Activated CD4-positive, alpha-beta T cell treated with anti-CD3 and anti-CD28 coated beads for 1 hour (primary cell): Measurements from ENCODE around the gene AK9.
"Not testable (repeated sequence)": the region's sequence is repeated elsewhere in the genome, so short reads cannot be mapped to it uniquely, and the experiment has no call there.

Experiments
- DNase-seq: peaks from one replicate; pipeline ENCODE4 v3.0.0-alpha.2; 2020

The AK9 gene

GRCh38 chr6:109477184-109477583, 213.8 kb downstream of the AK9 start:
- no peak for DNase-seq

DNA sequence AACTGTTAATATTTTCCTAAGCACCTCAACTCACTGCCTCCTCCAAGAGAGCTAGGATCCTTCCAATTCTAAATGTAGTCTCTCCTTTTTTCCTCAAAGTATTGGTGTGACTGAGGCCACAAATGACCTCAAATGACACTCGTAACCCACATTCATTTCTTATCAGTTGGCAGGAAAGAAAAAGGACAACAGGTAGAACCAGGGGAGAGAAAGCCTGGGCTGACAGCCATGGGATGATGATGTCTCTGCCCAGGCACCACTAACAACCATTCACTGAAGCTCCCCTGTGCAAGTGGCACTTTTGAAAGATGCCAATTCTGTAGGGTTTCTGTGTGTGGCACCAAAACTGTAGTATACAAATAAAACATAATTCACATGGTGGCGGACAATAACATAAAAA, 215.4 kb downstream of the AK9 start:
- DNase-seq = no peak

DNA sequence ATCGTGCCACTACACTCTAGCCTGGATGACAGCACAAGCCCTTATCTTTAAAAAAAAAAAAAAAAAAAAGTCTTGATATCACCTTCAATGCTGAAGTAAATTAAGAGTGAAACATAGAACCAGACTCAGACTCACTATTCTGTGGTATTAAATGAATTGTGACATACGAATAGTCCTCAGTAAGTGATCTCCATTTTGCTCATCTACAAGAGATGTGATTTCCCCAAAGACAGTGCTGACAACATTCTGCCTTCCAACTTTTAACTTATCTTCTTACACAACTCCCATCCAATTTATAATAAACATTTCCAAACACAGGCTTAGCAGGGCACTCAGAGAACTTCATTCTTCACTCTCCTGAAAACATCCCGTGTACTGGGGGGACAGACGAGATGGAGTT, 216.0 kb downstream of the AK9 start:
- no peak for DNase-seq

DNA sequence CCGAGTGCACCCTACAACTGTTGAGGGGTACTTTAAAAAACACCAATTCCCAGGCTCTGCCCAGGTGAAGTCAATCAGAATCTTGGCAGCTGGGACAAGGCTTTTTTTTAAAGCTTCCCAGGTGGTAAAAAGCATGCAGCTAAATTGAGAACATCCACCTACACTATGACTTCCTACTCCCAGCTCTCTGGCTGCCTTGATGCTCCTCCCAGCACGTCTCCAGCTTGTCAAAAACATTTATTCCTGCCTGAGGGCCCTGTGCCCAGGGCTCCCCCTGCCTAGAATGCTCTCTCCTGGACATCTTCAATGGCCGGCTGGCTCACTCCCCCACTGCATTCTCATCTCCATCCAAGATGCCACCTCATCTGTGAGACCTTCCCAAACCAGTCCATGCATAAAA, 217.9 kb downstream of the AK9 start:
- no peak for DNase-seq

DNA sequence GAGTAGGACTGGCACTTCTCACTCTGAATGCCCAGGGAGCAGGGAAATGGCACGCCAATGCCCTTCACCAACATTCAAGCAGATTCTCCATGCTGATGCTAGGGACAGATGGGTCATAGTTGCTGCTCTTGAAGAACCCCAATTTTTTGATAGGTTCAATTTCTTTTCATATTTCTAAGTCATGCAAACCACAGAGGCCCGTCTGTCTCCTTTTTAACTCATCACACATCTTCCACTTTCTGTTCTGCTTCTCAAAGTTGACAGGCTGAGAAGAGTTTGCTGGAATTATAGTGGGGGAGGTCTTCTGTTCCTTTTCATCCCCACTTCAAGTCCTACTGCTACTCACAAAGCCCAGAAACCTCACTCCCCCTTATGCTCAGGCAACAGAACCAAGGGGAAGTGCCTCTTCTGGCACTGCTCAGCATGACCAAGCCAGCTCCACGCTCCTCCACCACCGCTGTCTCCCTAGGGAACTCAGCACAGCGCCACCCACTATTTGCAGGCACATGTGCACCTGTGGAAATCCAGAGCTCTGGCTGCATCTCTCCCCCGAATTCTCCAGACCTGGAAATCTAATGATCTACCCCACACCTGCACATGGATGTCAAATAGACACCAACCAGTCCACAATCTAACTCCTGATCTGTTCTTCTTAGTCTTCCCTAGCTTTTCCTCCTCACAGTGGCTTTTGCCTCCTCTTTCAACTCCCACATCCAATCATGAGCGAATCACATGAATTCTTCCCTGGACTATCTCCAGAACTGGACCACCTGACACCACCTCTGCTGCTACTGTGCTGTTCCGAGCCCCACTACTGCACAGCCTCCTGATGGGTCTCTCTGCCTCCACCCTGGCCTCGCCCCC, 218.6 kb downstream of the AK9 start:
- no peak for DNase-seq

- no peak for DNase-seq
These were observed 219.7 kb downstream of the AK9 start for GRCh38 chr6:109471105-109471810.

DNA sequence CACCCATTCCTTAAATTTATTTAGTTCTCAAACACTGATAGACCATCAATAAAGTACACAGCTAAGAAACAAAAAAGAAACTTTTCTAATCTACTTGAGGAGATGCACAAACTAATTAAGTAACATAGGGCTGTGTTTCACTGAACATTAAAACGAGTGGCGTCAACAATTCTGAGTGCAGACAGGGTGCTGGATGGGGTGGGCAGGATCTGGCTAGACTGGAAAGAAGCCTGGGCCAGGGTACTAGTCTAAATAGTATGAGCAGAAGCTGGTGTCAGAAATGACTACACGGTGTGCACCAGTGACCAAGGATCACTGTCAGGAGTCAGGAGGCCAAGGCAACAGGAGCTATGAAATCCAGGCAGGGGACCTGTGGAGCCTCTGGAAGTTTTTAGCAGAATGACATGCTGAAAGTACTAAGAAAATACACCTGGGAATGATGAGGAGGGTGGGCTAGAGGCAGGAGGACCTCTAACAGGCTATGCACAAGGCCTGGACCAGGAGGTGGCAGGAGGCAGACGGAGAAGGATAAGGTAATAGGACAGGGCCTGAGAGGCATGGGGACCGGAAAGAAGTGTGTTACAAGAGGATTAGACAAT, 221.3 kb downstream of the AK9 start:
- DNase-seq = no peak

GRCh38 chr6:109467696-109468095, 223.3 kb downstream of the AK9 start:
- no peak for DNase-seq

DNA sequence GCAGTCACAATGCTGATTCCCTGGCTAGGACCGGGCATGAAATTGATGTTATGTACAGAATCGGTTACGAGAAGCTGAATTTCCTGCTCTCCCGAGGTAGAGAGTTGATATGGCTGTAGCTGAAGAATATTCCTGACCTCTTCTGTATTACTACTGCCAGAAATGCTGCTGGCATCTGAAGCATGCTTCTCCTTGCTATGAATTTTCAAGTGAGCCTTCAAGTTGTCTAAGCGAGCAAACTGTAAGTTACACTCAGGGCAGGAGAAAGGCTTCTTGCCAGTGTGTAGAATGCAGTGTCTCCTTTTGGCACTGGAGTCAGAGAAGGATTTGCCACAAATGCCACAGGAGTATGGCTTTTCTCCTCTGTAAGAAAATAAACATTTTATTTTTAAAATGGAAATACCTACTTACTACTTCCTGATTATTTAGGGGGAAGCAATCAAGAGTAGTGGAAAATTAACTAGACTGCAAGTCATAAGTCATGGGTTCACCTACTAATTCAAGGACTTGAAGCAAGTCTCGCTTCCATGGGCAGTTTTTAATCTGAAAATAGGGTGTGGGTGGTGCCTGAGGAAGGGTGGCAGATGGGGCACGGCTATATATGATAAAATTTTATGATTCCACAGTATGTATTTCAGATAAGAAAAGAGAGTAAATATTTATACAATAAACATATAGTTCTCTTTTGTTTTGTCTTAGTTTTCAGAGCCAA, 224.6 kb downstream of the AK9 start:
- DNase-seq = no peak

GRCh38 chr6:109465772-109466171, 225.2 kb downstream of the AK9 start:
- DNase-seq = no peak

- DNase-seq = no peak
These were observed 229.1 kb downstream of the AK9 start for GRCh38 chr6:109461733-109462526.

DNA sequence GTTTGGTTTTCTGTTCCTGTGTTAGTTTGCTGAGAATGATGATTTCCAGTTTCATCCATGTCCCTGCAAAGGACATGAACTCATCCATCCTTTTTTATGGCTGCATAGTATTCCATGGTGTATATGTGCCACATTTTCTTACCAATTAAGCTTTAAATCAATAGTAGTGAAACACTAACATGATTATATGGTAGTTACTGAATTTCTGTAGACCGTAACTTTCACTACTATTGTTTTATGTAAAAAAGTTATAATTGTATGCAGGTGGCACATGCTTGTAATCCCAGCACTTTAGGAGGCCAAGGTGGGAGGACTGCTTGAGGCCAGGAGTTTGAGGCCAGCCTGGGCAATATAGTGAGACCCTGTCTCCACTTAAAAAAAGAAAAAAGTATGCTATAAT, 229.8 kb downstream of the AK9 start:
- not testable (repeated sequence) for DNase-seq

- DNase-seq = no peak
These were observed 230.7 kb downstream of the AK9 start for GRCh38 chr6:109460161-109460829.

DNA sequence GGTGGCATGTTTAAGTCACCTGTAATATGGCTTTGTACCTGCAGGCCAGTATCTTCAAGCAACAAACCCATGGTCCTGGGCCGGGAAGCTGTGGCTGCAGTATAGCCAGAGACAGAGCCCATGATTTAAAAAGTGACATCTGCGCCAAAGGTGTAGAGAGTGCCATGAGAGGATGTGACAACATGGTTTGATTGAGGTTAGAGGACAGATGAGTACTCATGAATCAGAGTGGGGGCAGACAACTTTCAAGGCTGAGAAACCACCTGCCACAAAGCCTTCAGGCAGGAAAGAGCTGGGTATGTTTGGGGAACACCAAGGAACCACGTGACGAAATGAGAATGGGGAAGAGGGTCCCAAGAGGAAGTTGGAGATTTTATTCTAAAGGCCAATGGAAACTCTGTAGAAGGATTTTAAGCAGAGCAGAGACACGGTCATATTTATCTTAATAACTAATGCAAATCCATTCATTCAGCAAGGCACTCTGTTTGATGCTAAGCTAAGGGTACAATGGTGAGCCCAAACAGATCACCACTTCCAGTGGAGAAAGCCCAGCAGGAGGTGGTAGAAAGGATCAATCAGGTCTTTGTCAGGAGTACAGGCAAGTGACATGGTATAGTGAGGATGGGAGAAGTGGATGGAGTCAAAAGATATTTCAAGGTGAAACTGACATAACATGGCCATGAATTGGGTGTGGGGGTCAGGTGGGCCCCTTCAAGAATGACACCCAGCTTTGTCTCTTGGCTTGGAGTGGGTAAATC, 232.0 kb downstream of the AK9 start:
- no peak for DNase-seq

- DNase-seq = no peak
These were observed 233.4 kb downstream of the AK9 start for GRCh38 chr6:109457562-109457996.

DNA sequence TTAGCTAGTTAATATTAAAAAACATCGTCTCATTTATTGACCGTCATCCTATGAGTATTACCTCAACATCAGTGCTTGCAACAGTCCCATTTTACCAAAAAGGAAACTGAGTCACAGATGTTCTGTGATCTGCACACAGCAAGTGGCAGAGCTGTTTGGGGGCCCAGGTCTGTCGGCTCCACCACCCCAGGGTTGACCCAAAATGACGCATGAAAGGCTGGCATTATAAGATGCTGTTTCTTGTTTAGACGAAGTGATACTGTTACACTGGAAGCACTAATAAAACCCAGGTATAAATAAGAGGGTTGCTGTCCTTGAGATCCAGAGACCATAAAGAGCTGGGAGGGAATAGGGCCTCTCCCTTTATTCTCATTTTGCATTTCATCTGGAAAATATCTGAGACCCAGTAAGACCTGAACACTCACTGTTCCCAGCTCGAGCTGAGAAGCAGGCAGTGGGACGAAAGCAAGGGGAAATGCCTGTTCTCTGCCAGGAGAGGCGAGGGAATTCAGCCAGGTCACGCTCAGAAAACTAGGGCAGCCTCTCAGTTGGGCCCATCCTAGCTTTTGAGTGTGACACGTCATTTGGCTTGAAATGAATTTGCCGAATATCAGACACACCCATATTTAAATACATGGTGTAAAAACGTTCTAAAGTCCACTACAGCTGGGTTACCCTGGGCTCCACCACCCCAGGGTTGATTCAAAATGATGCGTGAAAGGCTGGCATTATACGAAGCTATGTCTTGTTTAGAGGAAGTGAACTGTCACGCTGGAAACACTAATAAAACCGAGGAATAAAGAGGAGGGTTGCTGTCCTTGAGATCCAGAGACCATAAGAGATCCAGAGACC, 234.1 kb downstream of the AK9 start:
- no peak for DNase-seq

DNA sequence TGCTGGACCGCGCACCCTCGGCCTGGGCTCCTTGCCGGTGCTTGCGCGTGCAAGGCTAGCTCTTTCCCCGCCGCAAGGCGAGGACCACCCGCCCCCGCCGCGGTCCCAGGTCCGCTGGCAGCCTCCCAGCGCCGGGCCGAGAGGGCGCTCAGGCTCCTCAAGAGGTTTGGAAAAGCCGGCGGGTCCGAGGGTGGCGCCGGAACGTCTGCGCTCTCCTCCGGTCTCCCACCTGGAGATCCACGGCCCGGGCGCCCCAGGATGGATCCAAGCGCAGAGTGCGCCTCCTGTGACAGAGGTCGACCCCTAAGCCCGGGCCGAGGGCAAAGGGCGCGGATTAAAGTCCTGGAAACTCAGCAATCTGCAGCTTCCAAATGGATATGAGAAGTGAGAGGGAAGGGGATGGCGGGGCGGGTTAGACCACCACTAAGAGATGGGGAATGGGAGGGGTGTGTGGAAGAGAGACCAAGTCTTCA, 234.9 kb downstream of the AK9 start:
- no peak for DNase-seq

DNA sequence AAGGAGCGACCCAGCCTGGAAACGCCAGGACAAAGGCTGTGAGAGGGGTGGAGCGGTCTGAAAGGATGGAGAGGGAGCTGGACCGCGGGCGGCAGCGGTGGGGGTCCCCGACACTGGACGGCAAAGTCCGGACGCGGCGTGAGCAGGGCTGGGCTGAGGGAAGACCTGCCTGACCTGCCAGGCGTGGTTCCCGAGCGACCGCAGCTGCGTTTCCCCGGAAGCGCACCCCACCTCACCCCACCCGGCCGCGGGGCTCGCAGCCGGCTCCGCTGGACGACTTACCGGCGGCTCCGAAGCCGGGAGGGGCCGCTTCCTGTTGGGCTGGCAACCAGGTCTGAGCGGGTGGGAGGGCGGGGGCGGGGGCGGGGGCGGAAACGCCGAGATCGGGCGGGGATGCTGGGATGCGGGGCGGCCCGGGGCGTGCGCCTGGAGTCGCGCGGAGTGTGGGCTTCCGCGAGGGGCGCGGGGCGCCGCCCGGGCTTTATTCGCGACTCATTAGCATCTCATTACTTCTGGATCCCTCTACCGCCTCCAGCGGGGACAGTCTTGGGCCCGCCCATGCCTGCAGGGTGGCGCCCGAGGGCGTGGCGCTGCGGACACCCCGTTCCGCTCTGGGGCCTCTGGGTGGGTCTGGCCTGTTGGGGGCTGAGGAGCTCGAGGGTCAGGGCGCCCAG, 235.4 kb downstream of the AK9 start, which contains the start of gene MICAL1:
Gene MICAL1 (minus strand): TSS at position 336 of the 674 bp plus-strand sequence. CDS start 1,576 bp downstream, outside the sequence.
- DNase-seq = peak; percentile 54
